ENCODE measurements around the gene NID1. TPM values are rescaled to one million over a fixed set of nuclear protein-coding genes. Genes with fewer than 3 reads are reported as not detected.

Gene NID1
- total and polyA plus RNA-seq, 2 experiments from 2014 or later, result 77.7 to 82.0 TPM

DNA sequence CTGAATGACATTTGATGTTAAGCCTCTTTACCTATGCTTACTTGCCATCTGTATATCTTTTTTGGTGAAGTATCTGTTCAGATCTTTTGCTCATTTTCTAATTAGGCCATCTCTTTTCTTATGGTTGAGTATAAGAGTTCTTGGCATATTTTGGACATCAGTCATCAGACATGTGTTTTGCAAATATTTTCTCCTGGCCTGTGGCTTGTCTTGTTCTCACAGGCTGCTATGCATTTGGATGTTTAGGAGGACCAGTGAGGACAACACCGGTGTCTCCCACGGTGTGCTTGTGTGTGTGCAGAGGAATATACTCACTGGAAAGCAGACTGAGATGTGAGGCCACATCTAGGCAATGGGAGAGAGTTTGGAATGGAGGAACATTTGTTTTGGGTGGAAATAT lies 111.1 kb downstream of the NID1 start:
- H3K4me2 ChIP-seq (ENCODE audit: unreplicated experiment), result peak overlapping the region; percentile 28

DNA sequence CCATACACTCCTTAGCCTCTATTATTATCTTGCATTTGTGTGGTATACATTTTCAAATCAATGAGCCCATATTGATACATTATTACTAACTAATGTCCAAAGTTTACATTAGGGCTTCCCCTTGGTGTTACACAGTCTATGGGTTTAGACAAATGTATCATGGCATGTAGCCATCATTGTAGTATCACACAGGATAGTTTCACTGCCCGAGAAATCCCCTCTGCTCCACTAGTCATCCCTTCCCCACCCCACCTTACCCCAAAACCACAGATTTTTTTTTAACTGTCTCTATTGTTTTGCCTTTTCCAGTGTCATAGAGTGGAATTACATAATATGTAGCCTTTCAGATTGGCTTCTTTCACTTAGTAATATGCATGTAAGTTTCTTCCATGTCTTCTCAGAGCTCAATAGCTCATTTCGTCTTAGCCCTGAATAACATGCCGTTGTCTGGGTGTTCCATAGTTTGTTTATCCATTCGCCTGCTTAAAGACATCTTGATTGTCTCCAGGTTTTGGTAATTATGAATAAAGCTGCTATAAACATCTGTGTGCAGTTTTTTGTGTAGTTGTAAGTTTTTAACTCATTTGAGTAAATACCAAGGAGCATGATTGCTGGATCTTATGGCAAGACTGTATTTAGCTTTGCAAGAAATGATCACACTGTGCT lies 111.8 kb downstream of the NID1 start:
- peaks cover 13% of the 10 kb centered on the region for H3F3A ChIP-seq (ENCODE audit: insufficient read depth)
- H2AFZ ChIP-seq, result no peak overlapping the region
- no peaks in the 10 kb centered on the region for H3K9me2 ChIP-seq (ENCODE audit: insufficient read depth)
- no peak overlapping the region for H3K4me3 ChIP-seq
- H3K27ac ChIP-seq, result peak overlapping the region; percentile 76
- H3K9me3 ChIP-seq (ENCODE audit: low read depth), result no peaks in the 10 kb centered on the region
- H3K4me1 ChIP-seq (ENCODE audit: insufficient read depth), result peaks cover 9% of the 10 kb centered on the region
- H3K4me2 ChIP-seq (ENCODE audit: unreplicated experiment), result no peak overlapping the region
- 45 to 55% methylated on average over 4 of the region's 4 CpGs for WGBS, 2 experiments (ENCODE audit: low coverage in 1 of 2, low lambda C conversion rate in 2 of 2, missing lambda C conversion rate in 2 of 2)
- no peak for DNase-seq
- TF ChIP-seq EZH2 (IDR thresholded peaks at IDR 0.05; ENCODE audit: insufficient read depth, poor library complexity, severe bottlenecking) (no peak), EZH2phosphoT487 (IDR thresholded peaks at IDR 0.05; ENCODE audit: insufficient read depth, low read depth) (no peak)
- H3K27me3 ChIP-seq (replicated peaks; ENCODE audit: insufficient read depth), result no peaks in the 10 kb centered on the region
- no peaks in the 10 kb centered on the region for H3K79me2 ChIP-seq (ENCODE audit: insufficient read depth)
- H4K20me1 ChIP-seq (ENCODE audit: insufficient read depth), result no peaks in the 10 kb centered on the region
- in situ Hi-C loops (cut with MboI), result loop anchor here (25.0 kb wide), 2 partner anchors 91 to 441 kb away; partner anchors contain the start of genes B3GALNT2 and LYST
- no peak overlapping the region for H3K9ac ChIP-seq
- 0 out of 2 replicates have a peak, but pooled peaks cover 3% of the 10 kb centered on the region for H3K36me3 ChIP-seq (ENCODE audit: low read depth)

More for the DNA sequence above, 111.1 kb downstream of the NID1 start:
- no peaks in the 10 kb centered on the region for H3K79me2 ChIP-seq (ENCODE audit: insufficient read depth)
- H3K4me3 ChIP-seq, result no peak overlapping the region
- H3F3A ChIP-seq (ENCODE audit: insufficient read depth), result peaks cover 13% of the 10 kb centered on the region
- peak overlapping the region; percentile 76 for H3K27ac ChIP-seq
- no peak for TF ChIP-seq EZH2 (IDR thresholded peaks at IDR 0.05; ENCODE audit: insufficient read depth, poor library complexity, severe bottlenecking)
- no peak for TF ChIP-seq EZH2phosphoT487 (IDR thresholded peaks at IDR 0.05; ENCODE audit: insufficient read depth, low read depth)
- no peaks in the 10 kb centered on the region for H3K9me3 ChIP-seq (ENCODE audit: low read depth)
- no peaks in the 10 kb centered on the region for H3K9me2 ChIP-seq (ENCODE audit: insufficient read depth)
- in situ Hi-C loops (cut with MboI), result loop anchor here (25.0 kb wide), 2 partner anchors 92 to 442 kb away; partner anchors contain the start of genes B3GALNT2 and LYST
- no peaks in the 10 kb centered on the region for H4K20me1 ChIP-seq (ENCODE audit: insufficient read depth)
- H3K4me1 ChIP-seq (ENCODE audit: insufficient read depth), result peaks cover 9% of the 10 kb centered on the region
- 51 to 54% methylated on average over 2 of the region's 2 CpGs for WGBS, 2 experiments (ENCODE audit: low coverage in 1 of 2, low lambda C conversion rate in 2 of 2, missing lambda C conversion rate in 2 of 2)
- no peaks in the 10 kb centered on the region for H3K27me3 ChIP-seq (replicated peaks; ENCODE audit: insufficient read depth)
- peak overlapping the region; percentile 40; the same call in 1 of the 2 replicates for H2AFZ ChIP-seq
- DNase-seq, result peak; percentile 83
- 0 out of 2 replicates have a peak, but pooled peaks cover 3% of the 10 kb centered on the region for H3K36me3 ChIP-seq (ENCODE audit: low read depth)
- H3K9ac ChIP-seq, result peak overlapping the region; percentile 49

DNA sequence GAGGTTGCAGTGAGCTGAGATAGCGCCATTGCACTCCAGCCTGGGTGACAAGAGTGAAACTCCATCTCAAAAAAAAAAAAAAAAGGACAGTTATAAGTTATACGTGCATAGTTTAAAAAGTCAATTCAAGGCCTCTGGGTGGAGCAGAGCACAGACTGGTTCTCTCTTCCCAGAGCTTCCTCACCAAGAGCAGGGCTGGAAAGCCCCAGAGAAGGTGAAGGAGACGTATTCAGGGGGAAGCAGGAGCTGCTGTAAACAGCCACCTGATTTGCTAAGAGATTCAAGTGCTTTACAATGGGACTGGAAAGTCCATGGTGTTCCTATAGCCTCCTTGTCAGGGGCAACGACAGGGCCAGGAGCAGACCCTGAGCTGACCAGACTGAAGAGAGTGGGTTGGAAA lies 113.2 kb downstream of the NID1 start:
- no peak for DNase-seq
- in situ Hi-C loops (cut with MboI), result loop anchor here (25.0 kb wide), 2 partner anchors 89 to 439 kb away; partner anchors contain the start of genes B3GALNT2 and LYST
- Histone ChIP-seq H3K27ac (no peak overlapping the region), H3K36me3 (ENCODE audit: low read depth) (0 out of 2 replicates have a peak, but pooled peaks cover 3% of the 10 kb centered on the region), H3K79me2 (ENCODE audit: insufficient read depth) (no peaks in the 10 kb centered on the region), H3K27me3 (replicated peaks; ENCODE audit: insufficient read depth) (no peaks in the 10 kb centered on the region), H3K4me1 (ENCODE audit: insufficient read depth) (peaks cover 9% of the 10 kb centered on the region), H3F3A (ENCODE audit: insufficient read depth) (peaks cover 13% of the 10 kb centered on the region), H2AFZ (no peak overlapping the region), H3K9me2 (ENCODE audit: insufficient read depth) (no peaks in the 10 kb centered on the region), H3K9ac (no peak overlapping the region), H4K20me1 (ENCODE audit: insufficient read depth) (no peaks in the 10 kb centered on the region), H3K4me2 (ENCODE audit: unreplicated experiment) (no peak overlapping the region), H3K9me3 (ENCODE audit: low read depth) (no peaks in the 10 kb centered on the region), H3K4me3 (no peak overlapping the region)
- WGBS, 2 experiments (ENCODE audit: low coverage in 1 of 2, low lambda C conversion rate in 2 of 2, missing lambda C conversion rate in 2 of 2), result 76 to 83% methylated on average over 4 of the region's 4 CpGs
- TF ChIP-seq EZH2 (IDR thresholded peaks at IDR 0.05; ENCODE audit: insufficient read depth, poor library complexity, severe bottlenecking) (no peak), EZH2phosphoT487 (IDR thresholded peaks at IDR 0.05; ENCODE audit: insufficient read depth, low read depth) (no peak)

DNA sequence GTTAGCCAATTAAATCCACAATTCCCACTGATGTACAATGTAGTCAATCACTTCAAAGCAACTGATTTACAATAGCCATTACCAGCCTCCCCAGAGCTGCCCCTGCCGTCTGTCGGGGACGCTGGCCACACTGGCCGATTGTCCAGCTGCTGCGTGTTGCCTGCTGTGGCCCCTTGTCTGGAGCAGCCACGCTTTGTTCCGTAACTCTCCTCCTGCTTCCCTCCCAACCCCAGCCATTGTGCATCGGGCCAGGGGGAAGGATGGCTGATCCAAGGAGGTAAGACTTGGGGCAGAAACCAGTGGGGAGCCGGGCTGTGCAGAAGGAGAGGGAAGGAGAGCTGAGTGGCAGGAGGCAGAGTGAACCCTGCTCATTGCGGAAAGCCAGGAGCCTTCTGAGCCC lies 114.6 kb downstream of the NID1 start:
- Histone ChIP-seq H3F3A (ENCODE audit: insufficient read depth) (peaks cover 13% of the 10 kb centered on the region), H3K9me2 (ENCODE audit: insufficient read depth) (no peaks in the 10 kb centered on the region), H3K9ac (no peak overlapping the region), H3K4me3 (no peak overlapping the region), H3K27ac (no peak overlapping the region), H2AFZ (no peak overlapping the region), H3K79me2 (ENCODE audit: insufficient read depth) (no peaks in the 10 kb centered on the region), H4K20me1 (ENCODE audit: insufficient read depth) (no peaks in the 10 kb centered on the region), H3K9me3 (ENCODE audit: low read depth) (no peaks in the 10 kb centered on the region), H3K36me3 (ENCODE audit: low read depth) (0 out of 2 replicates have a peak, but pooled peaks cover 3% of the 10 kb centered on the region), H3K27me3 (replicated peaks; ENCODE audit: insufficient read depth) (no peaks in the 10 kb centered on the region), H3K4me2 (ENCODE audit: unreplicated experiment) (no peak overlapping the region), H3K4me1 (ENCODE audit: insufficient read depth) (peaks cover 9% of the 10 kb centered on the region)
- in situ Hi-C loops (cut with MboI), result loop anchor here (25.0 kb wide), 2 partner anchors 88 to 438 kb away; partner anchors contain the start of genes B3GALNT2 and LYST
- TF ChIP-seq EZH2phosphoT487 (IDR thresholded peaks at IDR 0.05; ENCODE audit: insufficient read depth, low read depth), result no peak
- TF ChIP-seq EZH2 (IDR thresholded peaks at IDR 0.05; ENCODE audit: insufficient read depth, poor library complexity, severe bottlenecking), result no peak
- no peak for DNase-seq
- WGBS, 2 experiments (ENCODE audit: low coverage in 1 of 2, low lambda C conversion rate in 2 of 2, missing lambda C conversion rate in 2 of 2), result 94 to 96% methylated on average over 10 of the region's 10 CpGs
